Head of caudate nucleus (tissue), 42 donors: ENCODE results near the gene HNF1B.

ENCODE experiments used
- DNase-seq, 42 donors: peaks; one replicate each; pipeline versions ENCODE4 v3.0.0 to v3.0.0-alpha.2; 2020 to 2021; ENCODE audit warnings: mixed read lengths in 7 of 42
- intact Hi-C: fragments of 100-400 bp; cut with DNase I; formaldehyde crosslinking; loops from one replicate; pipeline ENCODE4 v1.15.0; 2022

The HNF1B gene

DNA sequence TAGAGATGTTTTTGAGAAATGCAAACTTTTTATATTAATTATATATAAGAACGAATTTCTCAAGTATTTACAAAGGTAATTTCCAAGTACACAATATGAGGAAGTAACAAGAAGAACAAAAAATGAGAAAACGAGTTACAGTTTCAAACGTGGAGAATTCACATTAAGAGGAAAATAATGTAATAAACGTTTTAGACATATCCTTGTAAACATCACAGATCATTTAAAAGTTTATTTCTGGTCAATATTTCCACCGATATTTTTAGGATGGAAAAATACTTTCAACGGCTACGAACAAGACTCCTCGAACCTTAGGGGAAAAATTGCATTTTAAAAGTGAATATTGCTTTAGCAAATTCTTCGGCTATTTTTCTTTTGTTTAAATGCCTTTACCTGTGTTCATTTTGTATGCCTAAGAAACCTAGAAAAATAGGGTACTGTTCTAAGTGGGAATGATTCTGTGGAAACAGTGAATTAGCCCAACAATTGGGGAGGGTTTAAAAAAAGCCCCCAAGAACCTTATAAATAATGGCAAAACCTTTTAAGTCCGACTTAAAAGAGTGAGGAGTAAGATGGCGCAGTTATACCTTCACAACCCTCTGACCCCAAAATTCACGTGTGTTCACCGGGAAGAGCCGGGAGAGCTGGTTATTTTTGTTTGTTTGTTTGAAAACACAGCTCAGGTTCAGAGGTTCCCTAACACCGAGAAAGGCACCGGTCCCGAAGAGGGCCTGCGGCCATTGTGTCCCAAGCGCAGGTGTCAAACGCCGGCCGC lies 3.3 kb downstream of the HNF1B start:
- no peak for DNase-seq
- intact Hi-C loops, result no loop called here

DNA sequence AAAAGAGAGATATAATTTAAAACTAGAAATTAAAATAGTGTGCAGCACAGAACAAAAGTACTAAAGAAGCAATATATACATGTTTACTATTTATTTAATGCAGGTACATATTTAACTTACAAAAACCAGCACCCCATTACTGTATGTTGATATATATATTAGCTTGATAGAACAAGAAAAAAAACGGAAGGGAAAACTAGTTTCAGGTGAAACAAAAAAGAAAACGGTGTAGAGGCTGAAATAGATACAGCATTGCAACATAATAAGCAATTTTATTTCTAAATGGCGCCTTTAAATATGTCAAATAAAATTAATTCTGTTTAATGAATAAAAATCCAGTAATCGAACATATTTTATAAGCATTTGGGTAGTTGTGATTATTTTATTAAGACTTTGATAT lies 3.9 kb downstream of the HNF1B start:
- DNase-seq, result no peak
- intact Hi-C loops, result no loop called here

DNA sequence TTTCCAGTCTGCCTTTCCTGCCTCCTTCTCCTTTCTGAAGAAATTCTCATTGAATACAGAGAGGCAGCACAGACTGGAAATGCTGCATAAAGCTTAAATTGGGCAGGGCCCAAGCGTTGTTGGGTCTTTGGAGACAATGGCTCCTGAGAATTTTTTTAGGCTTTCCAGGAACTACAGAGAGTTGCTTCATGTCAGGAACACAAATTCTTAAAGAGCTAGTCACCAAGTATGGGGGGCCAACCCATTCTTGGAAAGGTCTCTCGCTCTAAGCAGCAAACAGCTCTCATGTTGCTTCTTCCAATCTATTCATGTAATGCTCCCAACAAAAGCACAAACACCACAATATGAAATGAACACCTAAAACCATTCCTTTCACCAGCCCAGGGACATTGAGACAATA lies 6.9 kb downstream of the HNF1B start:
- intact Hi-C loops, result no loop called here
- no peak for DNase-seq

DNA sequence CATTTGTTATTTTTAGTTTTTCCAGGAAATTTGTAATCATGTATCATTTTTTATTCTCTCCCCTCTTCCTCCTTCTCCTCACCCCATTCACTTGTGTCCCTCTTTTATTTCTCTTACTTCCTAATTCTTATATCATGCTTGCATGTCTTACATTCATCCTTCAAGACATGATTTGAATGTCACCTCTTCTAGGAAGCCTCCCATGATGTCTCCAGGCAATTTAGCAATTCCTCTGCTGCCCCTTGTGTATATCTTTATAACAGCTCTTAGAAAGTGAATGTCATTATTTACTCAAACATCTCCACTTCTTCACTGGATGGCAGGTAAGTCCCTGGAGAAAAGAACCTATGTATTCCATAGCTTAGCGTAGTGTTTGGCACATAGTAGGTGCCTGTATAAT lies 7.8 kb downstream of the HNF1B start:
- DNase-seq, result no peak
- intact Hi-C loops, result no loop called here

DNA sequence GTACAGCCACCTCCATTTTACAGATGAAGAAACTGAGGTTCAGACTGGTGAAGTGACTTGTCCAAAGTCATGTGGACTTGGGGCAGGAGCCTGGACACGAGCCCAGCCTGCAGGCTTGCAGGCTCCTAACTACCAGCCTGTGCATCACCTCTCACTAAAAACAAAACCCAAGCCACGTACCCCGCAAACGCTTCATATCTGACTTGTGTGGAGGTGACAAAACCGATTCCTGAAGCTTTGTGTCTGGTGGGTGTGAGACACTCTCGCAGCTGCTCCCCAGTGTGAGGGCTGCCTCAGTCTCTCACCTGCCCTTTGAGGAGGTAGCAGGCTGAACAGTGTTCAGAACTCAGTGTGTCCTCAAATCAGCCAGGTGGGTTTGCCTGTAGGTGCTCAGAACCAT lies 8.4 kb downstream of the HNF1B start:
- DNase-seq, result no peak
- intact Hi-C loops, result no loop called here

DNA sequence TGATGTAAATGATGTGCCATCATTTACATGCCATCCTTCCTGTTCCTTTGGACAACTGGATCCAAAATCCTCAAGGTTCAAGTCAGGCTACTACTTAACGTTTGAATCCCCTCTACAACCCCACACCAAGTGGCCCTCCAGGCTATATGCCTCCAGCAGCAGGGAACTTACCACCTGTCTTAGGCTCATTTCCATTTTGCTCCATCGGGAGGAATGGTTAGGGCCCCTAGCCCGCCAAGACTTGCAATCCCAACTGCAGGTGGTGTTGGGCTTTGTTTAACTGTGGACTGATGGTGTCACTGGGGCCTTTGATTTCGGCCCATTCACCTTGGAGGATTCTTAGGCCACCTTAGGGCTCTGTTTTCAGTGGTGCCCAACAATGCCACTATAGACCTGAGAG lies 9.7 kb downstream of the HNF1B start:
- DNase-seq, result no peak
- intact Hi-C loops, result no loop called here

DNA sequence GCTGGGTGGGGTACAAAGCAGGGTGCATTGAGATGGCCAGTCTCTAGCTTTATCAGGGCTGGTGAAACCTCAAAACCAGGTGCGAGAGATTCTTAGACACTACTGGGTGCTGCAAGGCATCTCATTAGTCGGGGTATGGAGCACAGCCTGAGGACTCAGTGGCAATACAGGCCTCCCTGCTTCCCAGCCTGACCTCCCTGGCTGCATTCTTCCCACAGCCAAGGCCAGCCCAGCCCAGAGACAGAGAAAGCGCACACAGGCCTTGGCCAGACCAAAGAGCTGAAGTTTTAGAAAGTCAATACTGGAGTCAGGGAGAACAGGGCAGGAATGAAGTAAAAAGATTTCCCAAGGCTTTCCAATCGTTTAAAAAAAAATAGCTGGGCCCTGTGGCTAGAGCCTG lies 12.5 kb downstream of the HNF1B start:
- DNase-seq, result no peak
- intact Hi-C loops, result no loop called here

DNA sequence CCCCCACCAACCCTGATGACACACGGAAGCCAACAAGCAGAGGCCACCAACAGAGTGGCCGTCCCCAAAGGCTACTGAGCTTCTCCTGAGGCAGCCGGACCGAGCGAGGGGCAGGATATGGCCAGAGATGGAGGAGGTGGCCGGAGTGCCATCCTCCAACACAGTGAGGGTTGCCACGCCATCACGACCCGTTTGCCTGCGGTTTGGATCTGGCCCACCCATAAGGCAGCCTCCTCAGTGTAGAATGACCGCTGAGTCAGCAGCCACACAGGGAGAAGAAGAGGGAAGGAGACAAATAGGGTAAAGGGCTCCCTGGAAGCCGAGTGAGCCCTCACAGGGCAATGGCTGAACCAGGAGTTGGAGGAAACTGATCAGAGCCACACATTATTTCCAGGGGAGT lies 13.8 kb downstream of the HNF1B start:
- intact Hi-C loops, result no loop called here
- no peak for DNase-seq

DNA sequence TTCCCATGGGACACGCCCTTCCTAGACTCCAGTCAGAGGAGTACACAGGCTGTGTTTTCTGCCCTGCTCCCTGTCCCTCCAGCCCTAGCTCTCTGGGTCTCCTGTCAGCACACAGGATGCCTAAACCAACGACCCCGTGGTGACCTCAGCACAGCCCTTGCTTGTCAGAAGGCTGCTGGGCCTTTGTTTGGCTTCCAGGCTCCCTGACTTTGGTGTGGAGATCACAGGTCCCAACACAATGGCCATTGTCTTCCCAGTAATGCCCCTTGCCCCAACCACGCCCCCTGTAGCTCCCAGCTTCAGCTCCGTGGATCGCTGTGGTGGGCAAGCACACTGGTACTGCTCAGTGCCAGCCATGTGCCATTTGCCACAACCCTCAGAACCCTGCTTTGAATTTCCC lies 15.0 kb downstream of the HNF1B start:
- intact Hi-C loops, result no loop called here

DNA sequence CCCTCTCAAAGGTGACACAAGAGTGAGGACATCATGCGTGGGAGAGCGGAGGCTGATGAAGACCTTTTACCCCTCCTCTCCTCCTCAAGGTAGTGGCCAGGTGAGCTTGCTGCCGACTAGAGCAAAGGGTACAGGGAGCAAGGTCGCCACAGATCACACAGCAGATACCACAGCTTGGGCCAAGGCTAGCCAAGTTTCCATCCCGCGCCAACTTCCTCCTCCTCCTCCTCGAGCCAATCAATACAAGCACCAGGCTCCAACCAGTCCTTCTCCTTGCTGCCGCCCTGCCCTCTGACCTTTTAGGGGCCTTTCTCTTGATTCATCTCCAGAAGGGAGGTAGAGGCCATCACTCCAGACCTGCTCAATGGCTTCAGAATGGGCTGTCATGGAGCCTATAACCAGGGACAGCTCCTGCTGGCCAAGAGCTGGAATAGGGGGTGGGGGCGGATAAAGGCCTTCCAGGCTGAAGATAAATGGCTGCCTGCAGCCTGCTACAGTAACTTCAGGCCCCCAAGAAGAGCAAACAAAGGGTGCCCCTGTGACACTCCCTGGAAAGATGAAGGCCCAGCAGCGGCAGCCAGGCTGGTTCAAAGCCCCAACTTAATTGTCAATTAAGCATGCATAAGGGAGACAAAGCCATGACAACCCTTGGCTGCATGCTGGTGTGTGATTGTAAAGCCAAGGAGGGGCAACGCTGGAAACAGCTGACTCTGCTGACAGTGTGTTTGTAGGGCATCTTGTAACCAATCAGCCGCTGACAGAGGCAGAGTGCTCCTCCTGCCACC lies 17.8 kb downstream of the HNF1B start:
- DNase-seq, result no peak
- intact Hi-C loops, result no loop called here

More for the DNA sequence above, 15.0 kb downstream of the HNF1B start:
- no peak for DNase-seq

DNA sequence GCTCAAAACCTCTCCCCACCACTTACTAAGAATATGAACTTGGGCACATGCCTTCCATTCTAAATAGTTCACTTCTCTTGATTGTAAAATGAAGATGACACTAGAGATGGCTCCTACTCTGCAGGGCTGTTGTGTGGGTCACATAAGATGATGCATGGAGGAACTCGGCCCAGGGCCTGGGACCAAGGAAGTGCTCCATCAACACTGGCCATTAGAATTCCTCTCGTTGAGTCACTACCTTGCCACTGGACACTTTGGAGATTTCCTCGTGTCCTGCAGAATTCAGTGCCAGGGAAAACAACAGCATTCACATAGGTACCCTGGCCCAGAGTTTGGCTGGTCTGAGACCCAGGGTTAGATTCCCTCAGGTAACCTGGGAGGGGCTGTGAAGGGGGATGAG lies 18.6 kb downstream of the HNF1B start:
- DNase-seq, result no peak
- intact Hi-C loops, result no loop called here

DNA sequence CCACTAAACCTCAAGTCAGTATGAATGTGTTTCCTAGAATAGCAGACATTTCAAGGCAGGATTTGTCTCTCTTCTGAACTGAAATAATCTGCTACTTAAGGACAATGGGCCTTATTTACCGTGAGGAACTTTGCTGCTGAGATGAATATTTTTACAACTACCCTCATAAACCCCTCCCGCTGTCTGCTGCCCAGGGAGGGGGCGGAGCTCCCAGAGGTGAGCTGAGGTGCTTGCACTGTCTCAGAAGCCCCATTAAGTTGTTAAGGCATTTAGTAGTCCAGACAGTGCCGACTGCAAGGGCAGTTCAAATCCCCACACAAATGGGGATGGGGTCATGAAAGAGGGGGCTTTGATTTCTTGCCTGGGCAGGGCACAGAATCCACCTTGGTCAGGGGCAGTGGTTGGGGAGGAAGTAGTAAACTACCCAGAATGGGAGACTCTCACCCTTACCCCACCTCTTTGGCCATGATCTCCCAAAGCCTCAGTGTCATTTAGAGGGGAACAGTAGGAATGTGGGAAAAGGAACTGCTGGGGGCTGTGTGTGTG lies 19.2 kb downstream of the HNF1B start:
- intact Hi-C loops, result no loop called here
- DNase-seq, result no peak

DNA sequence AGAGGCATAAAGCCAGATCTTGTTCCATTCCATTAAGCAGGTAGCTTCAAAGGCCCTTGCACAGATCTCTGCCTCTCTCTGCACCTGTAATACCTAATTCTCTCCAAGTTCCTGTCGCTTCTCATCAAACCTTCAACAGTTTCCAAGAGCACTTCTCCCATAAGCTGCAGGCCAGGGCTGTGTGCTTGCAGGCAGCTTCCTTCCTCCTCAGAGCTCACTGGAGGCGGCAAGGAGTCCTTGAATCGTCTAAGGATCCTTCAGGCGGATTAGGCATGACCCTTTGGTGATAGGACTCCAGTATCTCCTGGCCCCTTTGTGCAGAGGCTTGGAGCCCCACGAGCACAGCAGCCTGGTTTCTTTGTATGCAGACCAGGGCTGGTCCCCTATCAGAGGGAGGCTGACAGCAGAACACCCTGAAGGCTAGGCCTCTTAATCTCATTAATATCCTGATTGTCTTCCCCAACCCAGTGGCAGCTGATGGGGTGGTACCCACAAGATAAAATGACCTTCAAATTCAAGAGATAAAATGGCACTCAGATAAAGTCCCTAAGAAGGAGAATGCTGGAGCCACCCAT lies 19.8 kb downstream of the HNF1B start:
- intact Hi-C loops, result no loop called here
- no peak for DNase-seq

DNA sequence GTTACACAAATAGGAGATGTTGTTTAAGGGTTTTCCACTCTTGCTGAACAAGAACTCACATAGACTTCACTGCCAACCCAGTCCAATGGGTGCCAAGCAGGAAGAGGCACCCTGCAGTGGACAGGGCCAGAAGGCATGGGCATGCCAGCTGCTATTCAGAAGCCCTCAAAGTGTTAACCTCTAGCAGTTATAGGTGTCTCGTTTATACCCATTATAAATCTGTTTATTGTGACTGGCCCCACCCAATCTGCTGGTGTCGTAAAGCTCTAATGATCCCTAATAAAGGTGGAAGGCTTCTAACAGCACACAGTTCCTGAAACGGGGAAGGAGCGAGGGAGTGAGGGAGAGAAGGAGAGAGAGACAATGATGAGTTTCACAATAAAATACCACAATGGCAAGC lies 23.9 kb downstream of the HNF1B start:
- intact Hi-C loops, result no loop called here
- no peak for DNase-seq

DNA sequence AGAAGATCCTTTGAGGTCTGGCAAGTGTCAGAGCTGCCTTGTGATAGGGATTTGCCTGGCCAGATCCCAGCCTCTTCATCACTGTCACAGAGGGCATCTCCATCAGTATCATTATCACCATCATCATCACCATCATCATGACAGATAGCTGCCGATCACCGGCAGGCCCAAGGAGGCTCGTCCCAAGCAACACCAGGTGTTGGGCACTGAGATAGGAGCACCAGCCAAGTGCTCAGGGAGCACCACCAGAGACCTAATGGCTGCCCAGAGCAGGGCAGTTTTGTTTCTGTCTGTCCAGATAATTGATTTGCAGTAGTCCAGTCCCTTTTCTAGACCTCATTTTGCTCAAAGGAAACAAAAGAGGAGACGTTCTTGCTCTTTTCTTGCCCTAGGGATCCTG lies 25.0 kb downstream of the HNF1B start:
- no peak for DNase-seq
- intact Hi-C loops, result no loop called here

DNA sequence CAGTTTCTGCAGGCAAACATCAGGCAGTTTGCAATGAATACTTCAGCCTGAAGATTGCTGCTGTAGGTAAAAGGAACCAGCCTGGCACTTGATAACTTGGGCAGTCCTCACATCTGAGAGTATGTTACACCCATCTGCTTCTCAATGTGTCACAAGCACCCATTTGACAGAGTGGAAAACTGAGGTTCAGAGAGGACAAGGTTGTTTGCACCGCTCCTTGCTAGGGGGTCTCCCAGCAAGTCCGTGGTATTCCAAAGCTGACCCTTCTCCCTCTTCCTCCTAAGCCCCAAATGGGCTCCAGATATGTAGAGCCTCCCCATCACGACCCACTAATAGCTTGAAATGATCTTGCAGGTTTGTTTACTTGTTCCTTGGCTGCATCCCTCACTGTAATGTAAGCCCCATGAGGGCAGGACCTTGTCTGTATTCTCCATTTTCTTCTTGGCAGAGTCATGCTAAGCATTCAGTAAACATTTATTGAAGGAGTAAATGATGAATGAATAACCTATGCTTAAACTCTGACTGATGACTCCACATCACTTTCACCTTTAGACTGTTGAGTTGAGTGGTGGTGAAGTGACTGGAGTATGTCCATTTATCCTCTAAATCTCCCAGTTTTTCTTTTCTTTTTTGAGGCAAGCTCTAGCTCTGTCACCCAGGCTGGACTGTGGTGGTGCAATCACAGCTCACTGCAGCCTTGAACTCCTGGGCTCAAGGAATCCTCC lies 26.4 kb downstream of the HNF1B start:
- DNase-seq, result no peak
- intact Hi-C loops, result no loop called here

DNA sequence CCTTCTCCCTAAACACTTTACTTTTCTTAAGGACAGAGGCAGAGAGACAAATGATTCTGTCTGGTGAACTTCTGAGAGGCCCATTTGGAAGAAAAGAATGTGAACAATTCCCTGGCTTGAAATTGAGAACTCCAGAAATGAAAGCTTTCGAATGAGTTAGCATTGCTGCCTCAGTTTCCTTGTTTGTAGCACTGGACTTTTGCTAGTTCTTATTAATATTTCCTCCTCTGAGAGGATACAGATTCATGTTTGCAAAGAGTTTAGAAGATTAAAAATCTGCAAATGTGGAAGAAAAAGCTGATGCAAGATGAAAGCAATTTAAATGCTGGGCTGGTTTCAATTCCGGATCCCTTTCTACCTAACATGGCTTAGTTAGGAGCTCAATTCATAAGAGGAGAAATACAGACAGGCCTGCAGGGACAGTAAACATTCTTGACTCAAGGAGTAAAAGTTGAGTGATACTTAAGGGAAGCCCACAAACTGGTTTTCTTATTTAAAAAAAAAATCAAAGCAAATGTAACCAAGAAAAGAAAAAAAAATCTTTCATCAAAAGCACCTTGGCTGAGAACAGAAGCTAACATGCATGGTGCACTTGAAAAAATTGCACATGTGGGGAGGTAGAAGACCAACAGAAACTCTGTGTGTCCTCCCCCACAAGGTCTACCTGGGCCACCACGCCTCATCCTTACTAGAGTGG lies 27.1 kb downstream of the HNF1B start:
- intact Hi-C loops, result no loop called here
- no peak for DNase-seq

DNA sequence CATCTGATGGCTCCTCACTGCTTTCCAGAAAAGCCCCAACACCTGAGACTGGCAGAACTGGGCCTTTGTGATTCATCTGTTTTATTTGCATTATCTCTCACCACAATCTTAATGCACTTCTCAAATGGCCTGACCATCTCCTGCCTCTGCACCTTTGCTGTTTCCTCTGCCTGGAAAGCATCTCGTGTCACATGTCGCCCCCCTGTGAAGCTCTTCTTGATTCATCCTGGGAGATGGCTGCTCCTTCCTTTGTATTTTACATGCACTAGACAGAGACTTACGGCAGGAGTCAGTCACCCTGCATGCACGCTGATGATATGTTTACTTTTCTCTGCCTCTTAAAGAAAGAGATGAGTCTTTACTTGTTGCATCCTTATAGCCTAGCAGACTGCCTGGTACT lies 30.0 kb downstream of the HNF1B start:
- no peak for DNase-seq
- intact Hi-C loops, result no loop called here

DNA sequence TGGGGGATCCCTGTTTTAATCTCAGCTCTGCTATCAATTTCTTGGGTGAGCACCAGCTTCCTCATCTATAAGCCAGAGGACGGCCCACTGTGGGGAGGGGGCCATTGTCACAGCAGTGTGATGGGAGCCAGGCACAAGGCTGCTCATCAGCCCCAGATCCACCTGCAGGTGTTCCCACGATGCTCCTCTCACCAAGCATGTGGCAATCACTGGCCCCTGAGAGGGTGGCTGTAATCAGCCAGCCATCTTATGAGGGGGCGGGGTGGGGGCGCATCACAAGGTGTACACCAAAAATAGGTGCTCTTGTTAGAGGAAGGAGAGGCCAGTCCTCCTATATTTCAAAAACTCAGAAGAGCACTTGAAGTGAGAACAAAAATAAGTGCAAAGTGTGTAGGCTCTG lies 31.2 kb downstream of the HNF1B start:
- intact Hi-C loops, result no loop called here
- DNase-seq, result no peak
